Osteoblast (primary cell): ENCODE results near the gene ZNF385D. TPM values are rescaled to one million over a fixed set of nuclear protein-coding genes. Genes with fewer than 3 reads are reported as not detected.

ENCODE experiments used
- DNase-seq: peaks from one replicate; pipeline ENCODE4 v3.0.0; 2011; ENCODE audit warnings: low spot score, mixed read lengths; ENCODE audit not compliant: insufficient read length; ENCODE audit errors: missing footprints
- H2AFZ ChIP-seq: 2 replicates; pipeline ENCODE4 v1.6.0; 2011; ENCODE audit warnings: mild to moderate bottlenecking, low read length
- H3K27ac ChIP-seq: 2 replicates; pipeline ENCODE4 v1.5.1; 2011; ENCODE audit warnings: mild to moderate bottlenecking, low read depth, low read length, moderate library complexity
- H3K27me3 ChIP-seq: 2 replicates; pipeline ENCODE4 v1.6.0; 2012; ENCODE audit warnings: mild to moderate bottlenecking, control low read depth, inconsistent platforms, low read length, moderate library complexity; ENCODE audit not compliant: insufficient read depth
- H3K36me3 ChIP-seq: 2 replicates; pipeline ENCODE4 v1.5.1; 2011; ENCODE audit warnings: mild to moderate bottlenecking, low read length, control low read depth, moderate library complexity; ENCODE audit not compliant: insufficient read depth
- H3K4me1 ChIP-seq: 2 replicates; pipeline ENCODE4 v1.5.1; 2011; ENCODE audit warnings: mild to moderate bottlenecking, low read length, control low read depth, moderate library complexity; ENCODE audit not compliant: insufficient read depth
- H3K4me2 ChIP-seq: 2 replicates; pipeline ENCODE4 v1.6.0; 2011; ENCODE audit warnings: mild to moderate bottlenecking, low read length; ENCODE audit not compliant: insufficient read depth
- H3K4me3 ChIP-seq: fragments of 200-600 bp; sonication (generic); 3 replicates; pipeline ENCODE4 v1.5.1; 2012; ENCODE audit warnings: mild to moderate bottlenecking, low read length, inconsistent platforms; ENCODE audit not compliant: insufficient read depth
- H3K79me2 ChIP-seq: 2 replicates; pipeline ENCODE4 v1.6.0; 2012; ENCODE audit warnings: mild to moderate bottlenecking, low read length, control low read depth, inconsistent platforms; ENCODE audit not compliant: insufficient read depth
- H3K9me3 ChIP-seq: 2 replicates; pipeline ENCODE4 v1.5.1; 2011; ENCODE audit warnings: low read depth, low read length, control low read depth
- H4K20me1 ChIP-seq: 2 replicates; pipeline ENCODE4 v1.6.0; 2012; ENCODE audit warnings: mild to moderate bottlenecking, low read length, control low read depth; ENCODE audit not compliant: insufficient read depth
- CTCF ChIP-seq: IDR thresholded peaks from 2 replicates; pipeline ENCODE4 v1.5.1; 2011; ENCODE audit warnings: mild to moderate bottlenecking, low read depth, low read length, moderate library complexity; ENCODE audit errors: extremely low read depth
- total RNA-seq: library from RNA; depleted of rRNA; stranded (reverse); fragments of >200 nt; gene quantifications from 2 replicates; pipeline ENCODE4 v1.2.3, GENCODE V29; 2012

Gene ZNF385D
- total RNA-seq, 1 donor, result 2.5 TPM

DNA sequence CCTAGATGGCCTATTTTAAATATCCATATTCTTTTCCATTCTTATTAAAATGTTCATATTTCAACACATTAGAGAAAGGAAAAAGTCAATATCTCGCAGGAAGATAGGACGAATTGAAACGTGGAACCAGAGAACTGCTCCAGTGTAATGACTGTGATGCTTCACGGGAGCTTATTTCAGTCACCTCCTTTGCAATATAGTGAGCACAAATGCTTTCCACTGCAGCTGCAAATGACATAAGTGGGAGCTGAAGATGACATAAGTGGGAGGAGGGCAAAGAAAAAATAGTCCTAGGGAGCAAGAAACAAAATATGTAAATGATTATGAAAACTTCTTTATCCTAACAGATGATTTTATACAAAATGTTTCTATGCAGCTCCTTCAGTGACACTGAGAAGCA lies 324.1 kb downstream of the ZNF385D start:
- no peak for DNase-seq
- Histone ChIP-seq H3K27me3 (no peaks in the 10 kb centered on the region), H3K4me1 (no peaks in the 10 kb centered on the region), H3K79me2 (no peaks in the 10 kb centered on the region), H3K27ac (no peak overlapping the region), H3K4me2 (no peak overlapping the region), H4K20me1 (no peaks in the 10 kb centered on the region), H3K4me3 (no peak overlapping the region), H2AFZ (no peak overlapping the region), H3K9me3 (no peaks in the 10 kb centered on the region), H3K36me3 (no peaks in the 10 kb centered on the region)
- TF ChIP-seq CTCF, result no peak

GRCh38 chr3:21425715-21426114 lies 325.3 kb downstream of the ZNF385D start:
- no peaks in the 10 kb centered on the region for H4K20me1 ChIP-seq
- TF ChIP-seq CTCF, result no peak

DNA sequence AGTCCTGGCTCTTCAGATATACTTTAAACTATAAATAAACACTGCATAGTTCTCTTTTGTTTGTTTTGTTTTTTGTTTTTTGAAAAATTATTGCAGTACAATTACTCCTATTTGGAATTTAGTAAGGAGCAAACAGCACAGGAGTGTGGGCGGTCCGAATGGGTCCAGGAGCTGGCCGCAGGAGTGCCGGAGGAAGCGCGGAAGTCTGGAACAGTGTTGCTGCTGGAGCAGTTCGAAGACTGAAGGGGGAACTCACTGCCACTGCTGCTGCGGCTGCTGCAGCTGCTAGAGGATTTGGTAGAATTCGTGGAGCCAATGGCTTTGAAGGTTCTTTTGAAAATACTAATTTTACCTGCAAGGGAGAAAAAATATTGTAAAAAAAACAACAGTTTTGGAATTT lies 329.9 kb downstream of the ZNF385D start:
- H3K4me2 ChIP-seq, result no peak overlapping the region
- no peaks in the 10 kb centered on the region for H3K79me2 ChIP-seq
- no peak for DNase-seq
- no peaks in the 10 kb centered on the region for H3K4me1 ChIP-seq
- H3K27ac ChIP-seq, result no peak overlapping the region
- H4K20me1 ChIP-seq, result no peaks in the 10 kb centered on the region
- no peak for TF ChIP-seq CTCF
- no peak overlapping the region for H2AFZ ChIP-seq
- H3K36me3 ChIP-seq, result no peaks in the 10 kb centered on the region
- no peaks in the 10 kb centered on the region for H3K27me3 ChIP-seq
- H3K9me3 ChIP-seq, result no peaks in the 10 kb centered on the region
- H3K4me3 ChIP-seq, result no peak overlapping the region

More at GRCh38 chr3:21425715-21426114, 325.3 kb downstream of the ZNF385D start:
- Histone ChIP-seq H3K79me2 (no peaks in the 10 kb centered on the region), H3K9me3 (no peaks in the 10 kb centered on the region), H3K27ac (no peak overlapping the region), H3K4me2 (no peak overlapping the region), H3K27me3 (no peaks in the 10 kb centered on the region), H3K4me3 (no peak overlapping the region), H3K4me1 (no peaks in the 10 kb centered on the region), H2AFZ (no peak overlapping the region), H3K36me3 (no peaks in the 10 kb centered on the region)
- no peak for DNase-seq

DNA sequence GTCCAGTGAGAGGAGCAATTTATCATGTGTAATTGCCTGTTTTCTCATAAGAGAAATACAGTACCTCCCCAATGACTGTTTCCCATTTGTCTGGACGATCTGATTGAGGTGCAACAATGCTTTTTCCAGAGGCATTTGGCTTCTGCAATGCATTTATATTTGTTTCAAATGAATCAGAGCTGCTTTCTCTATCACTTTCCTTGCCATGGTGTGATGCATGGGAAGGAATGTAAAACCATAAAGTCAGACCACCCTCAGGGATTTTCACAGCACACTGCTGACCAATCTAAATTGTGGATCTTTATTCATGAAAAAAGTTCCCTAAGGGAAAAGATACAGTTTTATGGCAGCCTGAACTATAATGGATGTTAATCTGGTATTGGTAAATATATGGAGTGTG lies 333.0 kb downstream of the ZNF385D start:
- Histone ChIP-seq H3K9me3 (no peaks in the 10 kb centered on the region), H3K4me2 (no peak overlapping the region), H3K27me3 (no peaks in the 10 kb centered on the region), H3K27ac (no peak overlapping the region), H3K4me1 (no peaks in the 10 kb centered on the region), H3K79me2 (no peaks in the 10 kb centered on the region), H3K36me3 (no peaks in the 10 kb centered on the region), H4K20me1 (no peaks in the 10 kb centered on the region), H3K4me3 (no peak overlapping the region), H2AFZ (no peak overlapping the region)
- TF ChIP-seq CTCF, result no peak
- DNase-seq, result no peak
